ENCODE measurements around the gene AQP10. TPM values are rescaled to one million over a fixed set of nuclear protein-coding genes. Genes with fewer than 3 reads are reported as not detected.
"Not testable (repeated sequence)": the region's sequence is repeated elsewhere in the genome, so short reads cannot be mapped to it uniquely, and the experiment has no call there.

The AQP10 gene
- total RNA-seq, 1 donor from 2014 or later: 0.08 TPM

- ATAC-seq (ENCODE audit: poor library complexity): no peak
- DNase-seq: no peak
- intact Hi-C loops (cut with DNase I): no loop called here
Measured at GRCh38 chr1:154337253-154337894, 16.5 kb downstream of the AQP10 start.

- intact Hi-C loops (cut with DNase I): no loop called here
- no peak for ATAC-seq (ENCODE audit: poor library complexity)
- DNase-seq: no peak
Measured at GRCh38 chr1:154338875-154339274, 18.0 kb downstream of the AQP10 start.

GRCh38 chr1:154341366-154341765 is 20.5 kb downstream of the AQP10 start:
- ATAC-seq (ENCODE audit: poor library complexity); DNase-seq; intact Hi-C loops (cut with DNase I): not testable (repeated sequence)

GRCh38 chr1:154342132-154342531 is 21.2 kb downstream of the AQP10 start:
- intact Hi-C loops (cut with DNase I): no loop called here

GRCh38 chr1:154342836-154343472 is 22.1 kb downstream of the AQP10 start:
- DNase-seq: peak; percentile 65
- peak; percentile 44 for ATAC-seq (ENCODE audit: poor library complexity)
- intact Hi-C loops (cut with DNase I): no loop called here

More at GRCh38 chr1:154342132-154342531, 21.2 kb downstream of the AQP10 start:
- no peak for ATAC-seq (ENCODE audit: poor library complexity)
- DNase-seq: no peak

GRCh38 chr1:154344977-154345837 is 24.3 kb downstream of the AQP10 start:
- ATAC-seq (ENCODE audit: poor library complexity) (no peak), DNase-seq (peak; percentile 55)
- intact Hi-C loops (cut with DNase I): no loop called here

- intact Hi-C loops (cut with DNase I): no loop called here
- DNase-seq (peak; percentile 14), ATAC-seq (ENCODE audit: poor library complexity) (no peak)
Measured at GRCh38 chr1:154346276-154346917, 25.5 kb downstream of the AQP10 start.

GRCh38 chr1:154347961-154348360 is 27.1 kb downstream of the AQP10 start:
- ATAC-seq (ENCODE audit: poor library complexity): no peak
- intact Hi-C loops (cut with DNase I): no loop called here
- DNase-seq: no peak

- DNase-seq: no peak
- intact Hi-C loops (cut with DNase I): no loop called here
- no peak for ATAC-seq (ENCODE audit: poor library complexity)
Measured at GRCh38 chr1:154348429-154349076, 27.7 kb downstream of the AQP10 start.

- ATAC-seq (ENCODE audit: poor library complexity) (peak; percentile 7), DNase-seq (no peak)
- intact Hi-C loops (cut with DNase I): no loop called here
Measured at GRCh38 chr1:154349121-154349520, 28.2 kb downstream of the AQP10 start.

- DNase-seq: no peak
- ATAC-seq (ENCODE audit: poor library complexity): no peak
- intact Hi-C loops (cut with DNase I): no loop called here
Measured at GRCh38 chr1:154350383-154350782, 29.5 kb downstream of the AQP10 start.

- intact Hi-C loops (cut with DNase I): no loop called here
- ATAC-seq (ENCODE audit: poor library complexity) (no peak), DNase-seq (no peak)
Measured at GRCh38 chr1:154351363-154352068, 30.6 kb downstream of the AQP10 start.

GRCh38 chr1:154352245-154352580 is 31.3 kb downstream of the AQP10 start:
- DNase-seq (no peak), ATAC-seq (ENCODE audit: poor library complexity) (no peak)
- intact Hi-C loops (cut with DNase I): no loop called here

- intact Hi-C loops (cut with DNase I): no loop called here
- peak; percentile 67 for ATAC-seq (ENCODE audit: poor library complexity)
- peak; percentile 63 for DNase-seq
Measured at GRCh38 chr1:154352581-154353459, 31.9 kb downstream of the AQP10 start.

GRCh38 chr1:154353460-154353904 is 32.6 kb downstream of the AQP10 start:
- intact Hi-C loops (cut with DNase I): no loop called here
- ATAC-seq (ENCODE audit: poor library complexity) (peak; percentile 60), DNase-seq (no peak)

GRCh38 chr1:154353966-154354365 is 33.1 kb downstream of the AQP10 start:
- no peak for ATAC-seq (ENCODE audit: poor library complexity)
- DNase-seq: no peak
- intact Hi-C loops (cut with DNase I): no loop called here

- intact Hi-C loops (cut with DNase I): no loop called here
- DNase-seq (no peak), ATAC-seq (ENCODE audit: poor library complexity) (no peak)
Measured at GRCh38 chr1:154358519-154358918, 37.6 kb downstream of the AQP10 start.
